HCT116 (cell line): Measurements from ENCODE around the gene ERAL1. TPM values are rescaled to one million over a fixed set of nuclear protein-coding genes. Genes with fewer than 3 reads are reported as not detected.

Experiments
- ATAC-seq: fragments of 200-7000 bp; cut with Tn5 transposase; 2 replicates; pipeline ENCODE4 v1.9.1; 2020; ENCODE audit warnings: mild to moderate bottlenecking, moderate library complexity
- BruUV-seq: library from RNA; stranded (reverse); fragments of 400-500 nt; replicated peaks from 2 replicates; lab custom pipeline; 2021; lab: Mats Ljungman, UMichigan
- CTCF ChIA-PET: fragments of 300-600 bp; sonication (Branson Sonifier 250); formaldehyde crosslinking; loops from one replicate; lab custom pipeline; 2021; ENCODE audit warnings: antibody characterized with exemption; lab: Charles Lee
- POLR2A ChIA-PET: fragments of 300-600, 350-600 bp; sonication (Branson Sonifier 250); formaldehyde crosslinking; loops from one replicate; lab custom pipeline; 2021; ENCODE audit warnings: antibody characterized with exemption; lab: Charles Lee
- RAD21 ChIA-PET, 2 experiments: fragments of 300-600 bp; sonication (Branson Sonifier 250); formaldehyde crosslinking; loops; one replicate each; lab custom pipeline; 2023; ENCODE audit warnings: low total read pairs in 2 of 2; ENCODE audit not compliant: uncharacterized antibody in 2 of 2, unreplicated experiment in 2 of 2, low non-redundant PET in 1 of 2; lab: Charles Lee
- DNase-seq: peaks from one replicate; pipeline ENCODE4 v3.0.0-alpha.2; 2010; ENCODE audit warnings: low read depth, low spot score
- H2AFZ ChIP-seq: fragments of 200-600 bp; shearing (Covaris generic), sonication (generic); 2 replicates; pipeline ENCODE4 v1.6.1; 2017; ENCODE audit warnings: low read depth, mixed run types, mixed read lengths, antibody characterized with exemption, low read length; ENCODE audit not compliant: poor library complexity, severe bottlenecking
- H3K27ac ChIP-seq: 2 replicates; pipeline ENCODE4 v1.5.1; 2012; ENCODE audit warnings: low read depth, low read length
- H3K27me3 ChIP-seq: fragments of 200-600 bp; sonication (generic); 2 replicates; pipeline ENCODE4 v1.6.1; 2016; ENCODE audit warnings: mixed run types, low read length, mixed read lengths; ENCODE audit not compliant: insufficient read depth
- H3K36me3 ChIP-seq, 2 experiments: fragments of 200-500 bp in 1 of 2; fragments of 200-600 bp in 1 of 2; sonication (Bioruptor generic) in 1 of 2; sonication (generic) in 1 of 2; 2 replicates each; pipeline versions ENCODE4 v1.5.1 to v1.6.1; 2014 to 2016; ENCODE audit warnings: low read length in 2 of 2, inconsistent platforms in 1 of 2, mixed read lengths in 1 of 2, mixed run types in 1 of 2; ENCODE audit not compliant: insufficient read depth in 2 of 2, control insufficient read depth in 1 of 2
- H3K4me1 ChIP-seq, 2 experiments: fragments of 200-600 bp in 1 of 2; sonication (generic) in 1 of 2; 2 replicates each; pipeline versions ENCODE4 v1.5.1 to v1.6.1; 2012 to 2017; ENCODE audit warnings: low read length in 2 of 2, inconsistent platforms in 1 of 2, mild to moderate bottlenecking in 1 of 2, mixed read lengths in 1 of 2, mixed run types in 1 of 2, moderate library complexity in 1 of 2; ENCODE audit not compliant: insufficient read depth in 2 of 2, control insufficient read depth in 1 of 2
- H3K4me2 ChIP-seq: fragments of 200-600 bp; sonication (generic); 2 replicates; pipeline ENCODE4 v1.6.1; 2017; ENCODE audit warnings: mixed run types, low read length, mixed read lengths
- H3K4me3 ChIP-seq, 2 experiments: fragments of 200-600 bp in 1 of 2; sonication (generic) in 1 of 2; replicated peaks in 1 of 2; 2 replicates each; pipeline ENCODE4 v1.5.1; 2011 to 2016; ENCODE audit warnings: low read length in 2 of 2, control low read depth in 1 of 2, low read depth in 1 of 2, mild to moderate bottlenecking in 1 of 2, mixed read lengths in 1 of 2, mixed run types in 1 of 2
- H3K79me2 ChIP-seq: fragments of 200-600 bp; sonication (generic); 2 replicates; pipeline ENCODE4 v1.6.1; 2017; ENCODE audit warnings: mild to moderate bottlenecking, mixed run types, low read length, moderate library complexity, mixed read lengths; ENCODE audit not compliant: insufficient read depth
- H3K9ac ChIP-seq: fragments of 200-600 bp; sonication (generic); 2 replicates; pipeline ENCODE4 v1.6.1; 2016; ENCODE audit warnings: low read length, mixed read lengths
- H3K9me2 ChIP-seq: fragments of 200-600 bp; sonication (generic), shearing (Covaris generic); 2 replicates; pipeline ENCODE4 v1.6.1; 2017; ENCODE audit warnings: mixed run types, mild to moderate bottlenecking, moderate library complexity; ENCODE audit not compliant: insufficient read depth
- H3K9me3 ChIP-seq, 2 experiments: fragments of 200-500 bp in 1 of 2; fragments of 200-600 bp in 1 of 2; sonication (Bioruptor generic) in 1 of 2; sonication (generic) in 1 of 2; 2 replicates each; pipeline ENCODE4 v1.6.1; 2014 to 2017; ENCODE audit warnings: low read length in 2 of 2, mixed read lengths in 2 of 2, inconsistent platforms in 1 of 2, low read depth in 1 of 2, mild to moderate bottlenecking in 1 of 2, mixed run types in 1 of 2, moderate library complexity in 1 of 2; ENCODE audit not compliant: control insufficient read depth in 1 of 2, insufficient read depth in 1 of 2
- H4K20me1 ChIP-seq: fragments of 200-600 bp; sonication (generic), shearing (Covaris generic); 2 replicates; pipeline ENCODE4 v1.6.1; 2017; ENCODE audit warnings: mixed run types, mild to moderate bottlenecking, moderate library complexity; ENCODE audit not compliant: insufficient read depth
- EZH2phosphoT487 ChIP-seq: fragments of 200-600 bp; IDR thresholded peaks from 2 replicates; pipeline ENCODE4 v1.6.1; 2018; ENCODE audit warnings: antibody characterized with exemption, borderline replicate concordance
- POLR2A ChIP-seq: IDR thresholded peaks from 2 replicates; pipeline ENCODE4 v1.7.0; 2011; ENCODE audit warnings: borderline replicate concordance; ENCODE audit not compliant: insufficient read depth, insufficient read length; ENCODE audit errors: extremely low read depth
- TCF7L2 ChIP-seq: IDR thresholded peaks from 2 replicates; pipeline ENCODE4 v1.7.0; 2011; ENCODE audit warnings: borderline replicate concordance, inconsistent platforms; ENCODE audit not compliant: insufficient read depth, insufficient read length; ENCODE audit errors: extremely low read depth
- YY1 ChIP-seq: IDR thresholded peaks from 2 replicates; pipeline ENCODE4 v1.6.1; 2011; ENCODE audit warnings: low read length, low read depth, moderate library complexity, mild to moderate bottlenecking; ENCODE audit not compliant: insufficient replicate concordance; ENCODE audit errors: extremely low read depth
- ZFX ChIP-seq: fragments of 450-650 bp; IDR thresholded peaks from 2 replicates; pipeline ENCODE4 v1.6.1; 2017
- intact Hi-C: fragments of 100-400 bp; cut with micrococcal nuclease; formaldehyde crosslinking; loops from 2 replicates; pipeline ENCODE4 v1.10.0; 2022
- microRNA counts: library from miRNA; unstranded; fragments of <30 nt; microRNA quantifications from one replicate; lab custom pipeline; 2015
- microRNA-seq: library from miRNA; unstranded; fragments of <30 nt; microRNA quantifications from one replicate; pipeline ENCODE4, GENCODE V29; 2016; ENCODE audit warnings: borderline number of aligned reads
- total RNA-seq: library from RNA; stranded (reverse); gene quantifications from one replicate; pipeline ENCODE4 v1.2.1, GENCODE V29; 2021; ENCODE audit not compliant: unreplicated experiment
- TF ChIP-seq, protein P1 (sequence below): IDR thresholded peaks from 2 replicates; pipeline ENCODE4 v1.6.1; 2012
- TF ChIP-seq, protein P2 (sequence below): IDR thresholded peaks from 2 replicates; pipeline ENCODE4 v1.6.1; 2012
- TF ChIP-seq, protein P3 (sequence below): IDR thresholded peaks from 2 replicates; pipeline ENCODE4 v1.6.1; 2011; ENCODE audit warnings: mild to moderate bottlenecking, low read length, moderate library complexity; ENCODE audit not compliant: insufficient replicate concordance; ENCODE audit errors: extremely low read depth

The ERAL1 gene
- total RNA-seq, 1 experiment from 2014 or later: 52.0 TPM

DNA sequence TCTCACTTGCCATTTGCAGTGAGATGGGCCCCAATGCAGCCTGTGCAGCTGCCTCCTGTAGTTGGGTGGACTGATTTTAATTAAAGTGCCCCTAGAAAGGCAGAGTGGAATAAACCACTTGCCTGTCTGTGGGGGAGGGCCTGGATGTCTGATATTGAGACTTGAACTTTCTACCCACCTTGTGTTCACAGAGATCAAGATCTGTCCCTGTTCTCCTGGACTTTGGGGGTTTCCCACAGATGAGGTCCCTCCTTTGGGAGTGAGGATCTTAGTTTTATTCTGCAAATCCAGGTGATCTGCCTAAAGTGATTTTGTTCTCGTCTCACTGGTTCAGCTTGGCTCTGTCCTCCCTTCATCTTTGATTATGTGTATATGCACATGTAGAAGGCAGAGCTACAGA is 55.7 kb downstream of the ERAL1 start:
- H3K4me1 ChIP-seq: no peaks in the 10 kb centered on the region
- ATAC-seq (no peak), DNase-seq (no peak)
- H3K9ac ChIP-seq: no peak overlapping the region
- H3K4me2 ChIP-seq: no peak overlapping the region
- H3K4me3 ChIP-seq: no peak overlapping the region
- no peak overlapping the region for H2AFZ ChIP-seq
- no peak overlapping the region for H3K27ac ChIP-seq
- H4K20me1 ChIP-seq: no peaks in the 10 kb centered on the region
- H3K79me2 ChIP-seq: no peaks in the 10 kb centered on the region
- TF ChIP-seq, protein P1, sequence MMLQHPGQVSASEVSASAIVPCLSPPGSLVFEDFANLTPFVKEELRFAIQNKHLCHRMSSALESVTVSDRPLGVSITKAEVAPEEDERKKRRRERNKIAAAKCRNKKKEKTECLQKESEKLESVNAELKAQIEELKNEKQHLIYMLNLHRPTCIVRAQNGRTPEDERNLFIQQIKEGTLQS: no peak
- TF ChIP-seq, protein P2, sequence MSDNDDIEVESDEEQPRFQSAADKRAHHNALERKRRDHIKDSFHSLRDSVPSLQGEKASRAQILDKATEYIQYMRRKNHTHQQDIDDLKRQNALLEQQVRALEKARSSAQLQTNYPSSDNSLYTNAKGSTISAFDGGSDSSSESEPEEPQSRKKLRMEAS: no peak
- TF ChIP-seq EZH2phosphoT487 (no peak), YY1 (no peak), TCF7L2 (no peak), ZFX (no peak), POLR2A (no peak)
- TF ChIP-seq, protein P3, sequence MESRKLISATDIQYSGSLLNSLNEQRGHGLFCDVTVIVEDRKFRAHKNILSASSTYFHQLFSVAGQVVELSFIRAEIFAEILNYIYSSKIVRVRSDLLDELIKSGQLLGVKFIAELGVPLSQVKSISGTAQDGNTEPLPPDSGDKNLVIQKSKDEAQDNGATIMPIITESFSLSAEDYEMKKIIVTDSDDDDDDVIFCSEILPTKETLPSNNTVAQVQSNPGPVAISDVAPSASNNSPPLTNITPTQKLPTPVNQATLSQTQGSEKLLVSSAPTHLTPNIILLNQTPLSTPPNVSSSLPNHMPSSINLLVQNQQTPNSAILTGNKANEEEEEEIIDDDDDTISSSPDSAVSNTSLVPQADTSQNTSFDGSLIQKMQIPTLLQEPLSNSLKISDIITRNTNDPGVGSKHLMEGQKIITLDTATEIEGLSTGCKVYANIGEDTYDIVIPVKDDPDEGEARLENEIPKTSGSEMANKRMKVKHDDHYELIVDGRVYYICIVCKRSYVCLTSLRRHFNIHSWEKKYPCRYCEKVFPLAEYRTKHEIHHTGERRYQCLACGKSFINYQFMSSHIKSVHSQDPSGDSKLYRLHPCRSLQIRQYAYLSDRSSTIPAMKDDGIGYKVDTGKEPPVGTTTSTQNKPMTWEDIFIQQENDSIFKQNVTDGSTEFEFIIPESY: no peak
- peaks cover 71 to 73% of the 10 kb centered on the region in 2 experiments for H3K36me3 ChIP-seq
- ChIA-PET RAD21 (no interaction called here), POLR2A (no interaction called here), CTCF (interaction anchor here (2.7 kb wide), 1 partner anchor 183 kb away, joined by 9 read pairs; no protein-coding TSS in a partner anchor)
- H3K27me3 ChIP-seq: no peaks in the 10 kb centered on the region
- intact Hi-C loops: no loop called here
- BruUV-seq: no TSS peak
- no peaks in the 10 kb centered on the region for H3K9me3 ChIP-seq
- no peaks in the 10 kb centered on the region for H3K9me2 ChIP-seq

MicroRNAs within 50 kb of the gene (microRNA counts, 767-probe panel; counts per million panel counts)
- microRNA hsa-miR-144-3p (lab: Ali Mortazavi, UCI): not detected
- microRNA hsa-miR-451a (lab: Ali Mortazavi, UCI): not detected

Small RNA genes within 50 kb of the gene (microRNA-seq; reads per million reads assigned to microRNA genes)
- gene MIR451B: not detected

Other genes starting within 250 kb of the ERAL1 start
- gene RSKR, start 240.8 kb upstream of the ERAL1 start, total RNA-seq: 18.9 TPM
- gene BLTP2, start 209.9 kb upstream of the ERAL1 start, total RNA-seq: 140 TPM
- gene SDF2, start 193.1 kb upstream of the ERAL1 start, total RNA-seq: 41.3 TPM
- 62.1 TPM for gene SUPT6H, start 192.8 kb upstream of the ERAL1 start, total RNA-seq
- 0.96 TPM for gene PROCA1, start 143.1 kb upstream of the ERAL1 start, total RNA-seq
- 0.59 TPM for gene RAB34, start 137.1 kb upstream of the ERAL1 start, total RNA-seq
- gene RPL23A, start 135.0 kb upstream of the ERAL1 start, total RNA-seq: 2,087 TPM
- 28.3 TPM for gene TLCD1, start 128.8 kb upstream of the ERAL1 start, total RNA-seq
- 7.0 TPM for gene NEK8, start 126.2 kb upstream of the ERAL1 start, total RNA-seq
- 127 TPM for gene TRAF4, start 111.0 kb upstream of the ERAL1 start, total RNA-seq
- gene FAM222B, start 12.2 kb upstream of the ERAL1 start, total RNA-seq: 22.7 TPM
- 98.1 TPM for gene FLOT2, start 42.7 kb downstream of the ERAL1 start, total RNA-seq
- gene DHRS13, start 48.1 kb downstream of the ERAL1 start, total RNA-seq: 13.5 TPM
- 35.7 TPM for gene PHF12, start 96.5 kb downstream of the ERAL1 start, total RNA-seq
- gene SEZ6, start 151.0 kb downstream of the ERAL1 start, total RNA-seq: 0.22 TPM
- gene PIPOX, start 188.1 kb downstream of the ERAL1 start, total RNA-seq: 1.8 TPM